Astrocyte (in vitro differentiated cells and primary cell): ENCODE results near the gene ASAH2. TPM values are rescaled to one million over a fixed set of nuclear protein-coding genes. Genes with fewer than 3 reads are reported as not detected.

ENCODE experiments used
- DNase-seq: peaks from one replicate; pipeline ENCODE4 v3.0.0-alpha.2; 2010; ENCODE audit warnings: low read depth
- FAIRE-seq: peaks from 2 replicates; lab custom pipeline; 2011; peaks lifted over from hg19 to GRCh38; lab: Jason Lieb, UNC
- H2AFZ ChIP-seq: 2 replicates; pipeline ENCODE4 v1.6.0; 2012; ENCODE audit warnings: low read depth, low read length, inconsistent platforms
- H3K27ac ChIP-seq: 2 replicates; pipeline ENCODE4 v1.5.1; 2011; ENCODE audit warnings: low read depth, low read length, inconsistent platforms
- H3K27me3 ChIP-seq: 2 replicates; pipeline ENCODE4 v1.6.0; 2011; ENCODE audit warnings: low read length, inconsistent platforms; ENCODE audit not compliant: insufficient read depth
- H3K36me3 ChIP-seq: 2 replicates; pipeline ENCODE4 v1.5.1; 2011; ENCODE audit warnings: low read length, inconsistent platforms; ENCODE audit not compliant: insufficient read depth
- H3K4me1 ChIP-seq: 2 replicates; pipeline ENCODE4 v1.5.1; 2011; ENCODE audit warnings: low read length, inconsistent platforms; ENCODE audit not compliant: insufficient read depth
- H3K4me2 ChIP-seq: 2 replicates; pipeline ENCODE4 v1.6.0; 2012; ENCODE audit warnings: low read length, inconsistent platforms
- H3K4me3 ChIP-seq: 2 replicates; pipeline ENCODE4 v1.5.1; 2011; ENCODE audit warnings: low read depth, mild to moderate bottlenecking, low read length, inconsistent platforms; ENCODE audit not compliant: insufficient read depth
- H3K79me2 ChIP-seq: 2 replicates; pipeline ENCODE4 v1.6.0; 2012; ENCODE audit warnings: mild to moderate bottlenecking, low read length, inconsistent platforms; ENCODE audit not compliant: insufficient read depth
- H3K9ac ChIP-seq: 2 replicates; pipeline ENCODE4 v1.6.0; 2012; ENCODE audit warnings: mild to moderate bottlenecking, low read length, inconsistent platforms
- H3K9me3 ChIP-seq: 2 replicates; pipeline ENCODE4 v1.5.1; 2012; ENCODE audit warnings: low read depth, mild to moderate bottlenecking, low read length, inconsistent platforms; ENCODE audit not compliant: insufficient read depth
- H4K20me1 ChIP-seq: 2 replicates; pipeline ENCODE4 v1.6.0; 2012; ENCODE audit warnings: low read length, inconsistent platforms; ENCODE audit not compliant: insufficient read depth
- H3K27ac Mint-ChIP-seq: one replicate; pipeline ENCODE4 v1.8.0; 2021; ENCODE audit warnings: mild to moderate bottlenecking, mixed read lengths; ENCODE audit not compliant: unreplicated experiment
- H3K27me3 Mint-ChIP-seq: one replicate; pipeline ENCODE4 v1.8.0; 2021; ENCODE audit warnings: low read depth, mixed read lengths; ENCODE audit not compliant: unreplicated experiment
- H3K36me3 Mint-ChIP-seq: one replicate; pipeline ENCODE4 v1.8.0; 2021; ENCODE audit warnings: low read depth, mixed read lengths; ENCODE audit not compliant: unreplicated experiment
- H3K4me1 Mint-ChIP-seq: one replicate; pipeline ENCODE4 v1.8.0; 2021; ENCODE audit warnings: low read depth, mixed read lengths; ENCODE audit not compliant: unreplicated experiment
- H3K4me3 Mint-ChIP-seq: one replicate; pipeline ENCODE4 v1.8.0; 2021; ENCODE audit warnings: mild to moderate bottlenecking, moderate library complexity, mixed read lengths; ENCODE audit not compliant: unreplicated experiment
- H3K9me3 Mint-ChIP-seq: one replicate; pipeline ENCODE4 v1.8.0; 2021; ENCODE audit warnings: mild to moderate bottlenecking, mixed read lengths; ENCODE audit not compliant: unreplicated experiment
- EZH2 ChIP-seq: IDR thresholded peaks from 2 replicates; pipeline ENCODE4 v1.6.1; 2012; ENCODE audit warnings: mild to moderate bottlenecking, low read length, inconsistent platforms; ENCODE audit not compliant: insufficient read depth
- total RNA-seq: library from RNA; stranded (reverse); gene quantifications from 2 replicates; pipeline ENCODE4 v1.2.1, GENCODE V29; 2021
- TF ChIP-seq, protein P1 (sequence below): IDR thresholded peaks from 2 replicates; pipeline ENCODE4 v1.5.1; 2011; ENCODE audit warnings: low read depth, mild to moderate bottlenecking, inconsistent platforms, low read length, moderate library complexity; ENCODE audit not compliant: insufficient read depth

ASAH2 gene
- total RNA-seq, 1 donor from 2014 or later = 1.4 TPM

DNA sequence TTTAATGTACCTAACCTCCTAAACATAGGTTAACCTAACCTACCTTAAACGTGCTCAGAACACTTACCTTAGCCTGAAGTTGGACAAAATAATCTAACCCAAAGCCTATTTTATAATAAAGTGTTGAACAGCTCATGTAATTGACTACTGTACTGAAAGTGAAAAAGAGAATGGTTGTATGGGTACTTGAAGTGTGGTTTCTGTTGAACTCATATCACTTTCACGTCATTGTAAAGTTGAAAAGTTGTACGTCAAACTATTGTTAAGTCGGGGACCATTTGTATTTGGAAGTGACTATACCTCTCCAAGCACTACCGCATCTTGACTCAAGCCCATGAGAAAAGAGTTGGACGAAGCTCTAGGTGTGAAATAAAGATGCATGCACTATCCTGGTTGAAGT is 37.9 kb upstream of the ASAH2 start:
- no peaks in the 10 kb centered on the region for H3K4me1 Mint-ChIP-seq
- DNase-seq (no peak), FAIRE-seq (no peak)
- Histone ChIP-seq H3K4me2 (no peak overlapping the region), H2AFZ (no peak overlapping the region), H3K27me3 (no peaks in the 10 kb centered on the region), H3K9me3 (no peaks in the 10 kb centered on the region), H3K4me3 (no peak overlapping the region), H4K20me1 (no peaks in the 10 kb centered on the region), H3K4me1 (no peaks in the 10 kb centered on the region), H3K79me2 (no peaks in the 10 kb centered on the region), H3K36me3 (no peaks in the 10 kb centered on the region), H3K27ac (no peak overlapping the region), H3K9ac (no peak overlapping the region)
- no peak overlapping the region for H3K4me3 Mint-ChIP-seq
- no peak for TF ChIP-seq EZH2
- TF ChIP-seq, protein P1, sequence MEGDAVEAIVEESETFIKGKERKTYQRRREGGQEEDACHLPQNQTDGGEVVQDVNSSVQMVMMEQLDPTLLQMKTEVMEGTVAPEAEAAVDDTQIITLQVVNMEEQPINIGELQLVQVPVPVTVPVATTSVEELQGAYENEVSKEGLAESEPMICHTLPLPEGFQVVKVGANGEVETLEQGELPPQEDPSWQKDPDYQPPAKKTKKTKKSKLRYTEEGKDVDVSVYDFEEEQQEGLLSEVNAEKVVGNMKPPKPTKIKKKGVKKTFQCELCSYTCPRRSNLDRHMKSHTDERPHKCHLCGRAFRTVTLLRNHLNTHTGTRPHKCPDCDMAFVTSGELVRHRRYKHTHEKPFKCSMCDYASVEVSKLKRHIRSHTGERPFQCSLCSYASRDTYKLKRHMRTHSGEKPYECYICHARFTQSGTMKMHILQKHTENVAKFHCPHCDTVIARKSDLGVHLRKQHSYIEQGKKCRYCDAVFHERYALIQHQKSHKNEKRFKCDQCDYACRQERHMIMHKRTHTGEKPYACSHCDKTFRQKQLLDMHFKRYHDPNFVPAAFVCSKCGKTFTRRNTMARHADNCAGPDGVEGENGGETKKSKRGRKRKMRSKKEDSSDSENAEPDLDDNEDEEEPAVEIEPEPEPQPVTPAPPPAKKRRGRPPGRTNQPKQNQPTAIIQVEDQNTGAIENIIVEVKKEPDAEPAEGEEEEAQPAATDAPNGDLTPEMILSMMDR = no peak
- no peak overlapping the region for H3K27ac Mint-ChIP-seq
- H3K27me3 Mint-ChIP-seq = no peaks in the 10 kb centered on the region
- no peaks in the 10 kb centered on the region for H3K36me3 Mint-ChIP-seq
- H3K9me3 Mint-ChIP-seq = no peaks in the 10 kb centered on the region

- no peak overlapping the region for H3K9ac ChIP-seq
- no peak overlapping the region for H3K4me3 ChIP-seq
Observed at GRCh38 chr10:50286996-50287803, 35.9 kb upstream of the ASAH2 start.

More at GRCh38 chr10:50286996-50287803, 35.9 kb upstream of the ASAH2 start:
- H3K79me2 ChIP-seq = no peaks in the 10 kb centered on the region
- no peak overlapping the region for H3K27ac ChIP-seq
- H3K4me1 ChIP-seq = no peaks in the 10 kb centered on the region
- H3K9me3 ChIP-seq = no peaks in the 10 kb centered on the region
- no peaks in the 10 kb centered on the region for H3K27me3 ChIP-seq
- no peaks in the 10 kb centered on the region for H4K20me1 ChIP-seq
- no peak overlapping the region for H2AFZ ChIP-seq
- no peaks in the 10 kb centered on the region for H3K27me3 Mint-ChIP-seq
- H3K4me2 ChIP-seq = no peak overlapping the region
- H3K36me3 Mint-ChIP-seq = no peaks in the 10 kb centered on the region
- FAIRE-seq (no peak), DNase-seq (no peak)
- H3K27ac Mint-ChIP-seq = no peak overlapping the region
- H3K9me3 Mint-ChIP-seq = peaks cover 2% of the 10 kb centered on the region
- no peak overlapping the region for H3K4me3 Mint-ChIP-seq
- TF ChIP-seq EZH2 = no peak
- TF ChIP-seq, protein P1 = no peak
- H3K4me1 Mint-ChIP-seq = no peaks in the 10 kb centered on the region
- no peaks in the 10 kb centered on the region for H3K36me3 ChIP-seq
